SU-DHL-6 (cell line): Measurements from ENCODE around the gene CD151.

Experiments
- H2AFZ ChIP-seq: fragments of 200-600 bp; sonication (generic); 2 replicates; pipeline ENCODE4 v1.6.1; 2014; ENCODE audit warnings: low read depth, mild to moderate bottlenecking, moderate library complexity, mixed read lengths, antibody characterized with exemption, low read length; ENCODE audit not compliant: severe bottlenecking
- H3F3A ChIP-seq: fragments of 200-600 bp; shearing (Covaris generic); 2 replicates; pipeline ENCODE4 v1.6.0; 2016; ENCODE audit warnings: antibody characterized with exemption, mild to moderate bottlenecking; ENCODE audit not compliant: insufficient read depth
- H3K27ac ChIP-seq: fragments of 200-600 bp; sonication (generic); 2 replicates; pipeline ENCODE4 v1.5.1; 2016; ENCODE audit warnings: low read depth, mild to moderate bottlenecking, low read length, moderate library complexity, mixed read lengths
- H3K27me3 ChIP-seq: fragments of 200-600 bp; sonication (generic), shearing (Covaris generic); 2 replicates; pipeline ENCODE4 v1.6.0; 2014; ENCODE audit warnings: mild to moderate bottlenecking, low read length
- H3K36me3 ChIP-seq: fragments of 200-600 bp; sonication (generic); 2 replicates; pipeline ENCODE4 v1.6.1; 2014; ENCODE audit warnings: mild to moderate bottlenecking, low read length, mixed read lengths
- H3K4me2 ChIP-seq: fragments of 300-600, 200-600 bp; shearing (Covaris generic), sonication (generic); 2 replicates; pipeline ENCODE4 v1.6.0; 2014; ENCODE audit warnings: low read length, low read depth, mild to moderate bottlenecking; ENCODE audit not compliant: poor library complexity, severe bottlenecking
- H3K4me3 ChIP-seq: fragments of 200-600 bp; sonication (generic); 2 replicates; pipeline ENCODE4 v1.5.1; 2014; ENCODE audit warnings: antibody characterized with exemption, low read length, mild to moderate bottlenecking, mixed read lengths; ENCODE audit not compliant: insufficient read depth, poor library complexity, severe bottlenecking
- H3K79me2 ChIP-seq: fragments of 200-600 bp; sonication (generic); 2 replicates; pipeline ENCODE4 v1.6.1; 2014; ENCODE audit warnings: mild to moderate bottlenecking, low read length, moderate library complexity; ENCODE audit not compliant: insufficient read depth
- H3K9ac ChIP-seq: fragments of 200-600 bp; sonication (generic); 2 replicates; pipeline ENCODE4 v1.7.0; 2014; ENCODE audit warnings: mild to moderate bottlenecking, low read length
- H3K9me2 ChIP-seq: fragments of 200-600 bp; sonication (generic); replicated peaks from 2 replicates; pipeline ENCODE4 v1.6.1; 2014; ENCODE audit warnings: low read length; ENCODE audit not compliant: insufficient read depth
- H3K9me3 ChIP-seq: fragments of 200-600 bp; sonication (generic); 2 replicates; pipeline ENCODE4 v1.6.1; 2014; ENCODE audit warnings: low read length, mixed read lengths; ENCODE audit not compliant: insufficient read depth
- H4K20me1 ChIP-seq: fragments of 200-600 bp; sonication (generic); 2 replicates; pipeline ENCODE4 v1.6.1; 2014; ENCODE audit warnings: low read depth, mild to moderate bottlenecking, antibody characterized with exemption, low read length, moderate library complexity, mixed read lengths
- CTCF ChIP-seq: fragments of 200-600 bp; sonication (generic); IDR thresholded peaks from one replicate; pipeline ENCODE4 v1.5.1; 2017; ENCODE audit warnings: antibody characterized with exemption, mild to moderate bottlenecking, low read length, moderate library complexity; ENCODE audit not compliant: insufficient read depth, poor library complexity, severe bottlenecking
- EZH2phosphoT487 ChIP-seq: fragments of 200-600 bp; sonication (generic), shearing (Covaris generic); conservative IDR thresholded peaks from 2 replicates; pipeline ENCODE4 v1.6.1; 2018; ENCODE audit warnings: mild to moderate bottlenecking, antibody characterized with exemption, low read length, moderate library complexity, mixed read lengths

The CD151 gene

GRCh38 chr11:843818-844692, 11.3 kb downstream of the CD151 start:
- H3K79me2 ChIP-seq = peaks cover 19% of the 10 kb centered on the region
- TF ChIP-seq EZH2phosphoT487 (no peak), CTCF (no peak)
- no peaks in the 10 kb centered on the region for H3K36me3 ChIP-seq
- H3K9ac ChIP-seq = peak overlapping the region; percentile 79; the same call in 1 of the 2 replicates
- no peak overlapping the region for H3K27ac ChIP-seq
- H4K20me1 ChIP-seq = peaks cover 6% of the 10 kb centered on the region; the same call in 1 of the 2 replicates
- no peak overlapping the region for H2AFZ ChIP-seq
- no peaks in the 10 kb centered on the region for H3K9me2 ChIP-seq
- peak overlapping the region; percentile 70 for H3K4me2 ChIP-seq
- H3K4me3 ChIP-seq = no peak overlapping the region
- no peaks in the 10 kb centered on the region for H3F3A ChIP-seq
- no peaks in the 10 kb centered on the region for H3K27me3 ChIP-seq
- no peaks in the 10 kb centered on the region for H3K9me3 ChIP-seq

GRCh38 chr11:844693-845644, 12.2 kb downstream of the CD151 start:
- H3K4me3 ChIP-seq = no peak overlapping the region

More at GRCh38 chr11:844693-845644, 12.2 kb downstream of the CD151 start:
- Histone ChIP-seq H2AFZ (no peak overlapping the region), H3K36me3 (no peaks in the 10 kb centered on the region), H4K20me1 (peaks cover 6% of the 10 kb centered on the region; the same call in 1 of the 2 replicates), H3K27me3 (no peaks in the 10 kb centered on the region), H3K4me2 (no peak overlapping the region), H3K79me2 (peaks cover 19% of the 10 kb centered on the region), H3K27ac (no peak overlapping the region), H3F3A (no peaks in the 10 kb centered on the region), H3K9ac (no peak overlapping the region), H3K9me3 (no peaks in the 10 kb centered on the region), H3K9me2 (no peaks in the 10 kb centered on the region)
- TF ChIP-seq EZH2phosphoT487 = no peak
- TF ChIP-seq CTCF = no peak
